SK-N-SH treated with all-trans-retinoic acid at 6 μM for 48 hours (cell line): Measurements from ENCODE around the gene GPR139.
A peak's percentile ranks its signal among the peaks of the same experiment; 100 is the strongest.

Source experiments
- ATAC-seq: fragments of 200-7000 bp; cut with Tn5 transposase; 3 replicates; pipeline ENCODE4 v1.9.1; 2020; ENCODE audit warnings: mild to moderate bottlenecking, moderate library complexity
- ARNTL ChIP-seq: fragments of 450-650 bp; formaldehyde crosslinking; IDR thresholded peaks from 2 replicates; pipeline ENCODE4 v1.5.0; 2020; ENCODE audit warnings: low read depth, mild to moderate bottlenecking, moderate library complexity, borderline replicate concordance
- BACH2 ChIP-seq: fragments of 250-450 bp; sonication (Bioruptor Pico); IDR thresholded peaks from 2 replicates; pipeline ENCODE4 v1.9.0; 2021; ENCODE audit warnings: mild to moderate bottlenecking, borderline replicate concordance
- CSDC2 ChIP-seq: fragments of 250-450 bp; sonication (Bioruptor Pico); IDR thresholded peaks from 2 replicates; pipeline ENCODE4 v1.5.0; 2020; ENCODE audit warnings: mild to moderate bottlenecking, moderate library complexity
- ESRRG ChIP-seq: fragments of 250-450 bp; sonication (Bioruptor Pico); IDR thresholded peaks from 2 replicates; pipeline ENCODE4 v1.6.1; 2021; ENCODE audit warnings: mild to moderate bottlenecking
- GLIS3 ChIP-seq: fragments of 250-450 bp; sonication (Bioruptor Pico); IDR thresholded peaks from 2 replicates; pipeline ENCODE4 v1.5.0; 2020; ENCODE audit warnings: mild to moderate bottlenecking, moderate library complexity
- ISL1 ChIP-seq: fragments of 250-450 bp; sonication (Bioruptor Pico); IDR thresholded peaks from 2 replicates; pipeline ENCODE4 v2.1.2; 2022; ENCODE audit warnings: mild to moderate bottlenecking, moderate library complexity
- OSR1 ChIP-seq: fragments of 250-450 bp; sonication (Bioruptor Pico); IDR thresholded peaks from 2 replicates; pipeline ENCODE4 v1.8.0; 2022; ENCODE audit warnings: moderate library complexity, mild to moderate bottlenecking, inconsistent platforms
- PPARA ChIP-seq: fragments of 250-450 bp; sonication (Bioruptor Pico); IDR thresholded peaks from 2 replicates; pipeline ENCODE4 v1.5.0; 2020; ENCODE audit warnings: mild to moderate bottlenecking, borderline replicate concordance
- SNAI2 ChIP-seq: fragments of 250-450 bp; sonication (Bioruptor Pico); IDR thresholded peaks from 2 replicates; pipeline ENCODE4 v1.5.0; 2020; ENCODE audit warnings: mild to moderate bottlenecking, moderate library complexity
- TCF4 ChIP-seq: fragments of 250-450 bp; sonication (Bioruptor Pico); IDR thresholded peaks from 2 replicates; pipeline ENCODE4 v1.8.0; 2021; ENCODE audit warnings: mild to moderate bottlenecking, moderate library complexity, borderline replicate concordance
- TOX ChIP-seq: fragments of 250-450 bp; sonication (Bioruptor Pico); IDR thresholded peaks from 2 replicates; pipeline ENCODE4 v1.8.0; 2021; ENCODE audit warnings: mild to moderate bottlenecking, moderate library complexity, borderline replicate concordance
- TSHZ2 ChIP-seq: fragments of 250-450 bp; sonication (Bioruptor Pico); IDR thresholded peaks from 2 replicates; pipeline ENCODE4 v1.5.0; 2020; ENCODE audit warnings: mild to moderate bottlenecking, moderate library complexity
- ZFP3 ChIP-seq: fragments of 250-450 bp; sonication (Bioruptor Pico); IDR thresholded peaks from 2 replicates; pipeline ENCODE4 v1.5.0; 2020; ENCODE audit warnings: mild to moderate bottlenecking, moderate library complexity
- ZFP30 ChIP-seq: fragments of 450-650 bp; formaldehyde crosslinking; IDR thresholded peaks from 2 replicates; pipeline ENCODE4 v1.5.0; 2022; ENCODE audit warnings: mild to moderate bottlenecking, moderate library complexity
- ZNF565 ChIP-seq: fragments of 450-650 bp; formaldehyde crosslinking; conservative IDR thresholded peaks from 2 replicates; pipeline ENCODE4 v1.5.0; 2020; ENCODE audit warnings: low read depth, mild to moderate bottlenecking, moderate library complexity
- ZNF70 ChIP-seq: fragments of 450-650 bp; formaldehyde crosslinking; IDR thresholded peaks from 2 replicates; pipeline ENCODE4 v1.5.0; 2020; ENCODE audit warnings: mild to moderate bottlenecking, moderate library complexity
- ZNF8 ChIP-seq: fragments of 450-650 bp; formaldehyde crosslinking; IDR thresholded peaks from 2 replicates; pipeline ENCODE4 v1.5.0; 2020; ENCODE audit warnings: mild to moderate bottlenecking, moderate library complexity
- TF ChIP-seq, protein P1 (sequence below): fragments of 250-450 bp; sonication (Bioruptor Pico); IDR thresholded peaks from 2 replicates; pipeline ENCODE4 v1.5.1; 2020; ENCODE audit warnings: low read depth, mild to moderate bottlenecking, moderate library complexity
- TF ChIP-seq, protein P2 (sequence below): fragments of 250-450 bp; sonication (Bioruptor Pico); IDR thresholded peaks from 2 replicates; pipeline ENCODE4 v1.8.0; 2021; ENCODE audit warnings: low read depth, mild to moderate bottlenecking, moderate library complexity, borderline replicate concordance
- TF ChIP-seq, protein P3 (sequence below): fragments of 250-450 bp; sonication (Bioruptor Pico); IDR thresholded peaks from 2 replicates; pipeline ENCODE4 v1.8.0; 2020; ENCODE audit warnings: mild to moderate bottlenecking, moderate library complexity, borderline replicate concordance

GPR139 gene

GRCh38 chr16:20073203-20074098 lies at the start of gene GPR139:
TSS of gene GPR139 (minus strand) at chr16:20073890. CDS start at chr16:20073616, 274 bp downstream.
- TF ChIP-seq ZNF70 (CRISPR knock-in tag) (no peak), BACH2 (CRISPR knock-in tag) (no peak), OSR1 (CRISPR knock-in tag) (no peak), CSDC2 (CRISPR knock-in tag) (no peak), TCF4 (CRISPR knock-in tag) (no peak), ZFP3 (no peak), ESRRG (CRISPR knock-in tag) (no peak), TOX (CRISPR knock-in tag) (no peak)
- TF ChIP-seq, protein P1, sequence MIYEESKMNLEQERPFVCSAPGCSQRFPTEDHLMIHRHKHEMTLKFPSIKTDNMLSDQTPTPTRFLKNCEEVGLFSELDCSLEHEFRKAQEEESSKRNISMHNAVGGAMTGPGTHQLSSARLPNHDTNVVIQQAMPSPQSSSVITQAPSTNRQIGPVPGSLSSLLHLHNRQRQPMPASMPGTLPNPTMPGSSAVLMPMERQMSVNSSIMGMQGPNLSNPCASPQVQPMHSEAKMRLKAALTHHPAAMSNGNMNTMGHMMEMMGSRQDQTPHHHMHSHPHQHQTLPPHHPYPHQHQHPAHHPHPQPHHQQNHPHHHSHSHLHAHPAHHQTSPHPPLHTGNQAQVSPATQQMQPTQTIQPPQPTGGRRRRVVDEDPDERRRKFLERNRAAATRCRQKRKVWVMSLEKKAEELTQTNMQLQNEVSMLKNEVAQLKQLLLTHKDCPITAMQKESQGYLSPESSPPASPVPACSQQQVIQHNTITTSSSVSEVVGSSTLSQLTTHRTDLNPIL (CRISPR knock-in tag) = no peak
- no peak for ATAC-seq

GRCh38 chr16:20122011-20122410 lies 48.3 kb upstream of the GPR139 start:
- TF ChIP-seq, protein P2, sequence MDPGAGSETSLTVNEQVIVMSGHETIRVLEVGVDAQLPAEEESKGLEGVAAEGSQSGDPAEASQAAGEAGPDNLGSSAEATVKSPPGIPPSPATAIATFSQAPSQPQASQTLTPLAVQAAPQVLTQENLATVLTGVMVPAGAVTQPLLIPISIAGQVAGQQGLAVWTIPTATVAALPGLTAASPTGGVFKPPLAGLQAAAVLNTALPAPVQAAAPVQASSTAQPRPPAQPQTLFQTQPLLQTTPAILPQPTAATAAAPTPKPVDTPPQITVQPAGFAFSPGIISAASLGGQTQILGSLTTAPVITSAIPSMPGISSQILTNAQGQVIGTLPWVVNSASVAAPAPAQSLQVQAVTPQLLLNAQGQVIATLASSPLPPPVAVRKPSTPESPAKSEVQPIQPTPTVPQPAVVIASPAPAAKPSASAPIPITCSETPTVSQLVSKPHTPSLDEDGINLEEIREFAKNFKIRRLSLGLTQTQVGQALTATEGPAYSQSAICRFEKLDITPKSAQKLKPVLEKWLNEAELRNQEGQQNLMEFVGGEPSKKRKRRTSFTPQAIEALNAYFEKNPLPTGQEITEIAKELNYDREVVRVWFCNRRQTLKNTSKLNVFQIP (CRISPR knock-in tag) = no peak
- TF ChIP-seq OSR1 (CRISPR knock-in tag) = no peak
- no peak for ATAC-seq

- peak; percentile 41; the same call in 2 of the 3 replicates for ATAC-seq
These were observed 40.7 kb upstream of the GPR139 start for GRCh38 chr16:20114356-20114755.

DNA sequence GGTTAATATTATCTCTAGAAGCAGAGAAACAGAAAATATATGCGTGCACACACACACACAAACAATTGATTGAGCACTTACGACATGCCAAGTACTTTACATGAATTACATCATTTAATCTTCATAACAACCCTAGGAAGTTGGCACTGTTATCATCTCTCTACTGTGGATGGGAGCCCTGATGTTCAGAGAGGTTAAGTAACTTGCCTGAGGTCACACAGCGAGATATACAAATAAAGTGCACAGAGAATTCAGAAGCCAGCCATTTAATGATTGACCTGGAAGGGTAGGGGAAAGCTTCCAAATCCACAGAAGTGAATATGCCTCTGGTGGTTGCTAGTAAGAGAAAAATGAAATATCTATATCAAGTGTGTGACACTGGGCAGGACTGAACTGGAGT lies 37.5 kb upstream of the GPR139 start:
- no peak for ATAC-seq
- no peak for TF ChIP-seq PPARA
- no peak for TF ChIP-seq TSHZ2
- no peak for TF ChIP-seq TOX (CRISPR knock-in tag)
- TF ChIP-seq GLIS3 (CRISPR knock-in tag) = no peak
- TF ChIP-seq ZNF565 (CRISPR knock-in tag) = no peak

More at GRCh38 chr16:20114356-20114755, 40.7 kb upstream of the GPR139 start:
- TF ChIP-seq OSR1 (CRISPR knock-in tag) = no peak
- no peak for TF ChIP-seq CSDC2 (CRISPR knock-in tag)
- TF ChIP-seq ZFP30 (CRISPR knock-in tag) = no peak
- no peak for TF ChIP-seq ZFP3
- TF ChIP-seq, all 23 proteins: peak for 0

DNA sequence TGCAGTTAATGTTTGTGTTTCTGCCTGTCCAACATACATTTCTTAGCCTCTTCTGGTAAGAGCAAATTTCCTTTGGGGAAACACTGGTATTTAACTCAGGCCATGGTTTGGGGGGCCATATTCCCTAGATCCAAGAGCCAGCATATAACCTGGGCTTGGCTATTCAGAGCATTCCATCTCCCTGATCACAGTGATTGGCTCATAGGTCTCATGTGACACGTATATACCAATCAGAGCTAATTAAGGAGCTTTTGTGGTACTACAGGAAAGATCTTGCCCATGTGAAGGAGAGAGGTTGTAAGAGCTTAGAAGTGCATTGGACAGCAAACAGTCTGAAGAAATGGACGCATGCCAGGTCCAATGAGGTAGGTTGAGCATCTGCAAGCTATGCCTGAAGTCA lies 33.4 kb upstream of the GPR139 start:
- ATAC-seq = no peak
- TF ChIP-seq SNAI2 (CRISPR knock-in tag) = no peak
- TF ChIP-seq TCF4 (CRISPR knock-in tag) = no peak
- no peak for TF ChIP-seq PPARA
- TF ChIP-seq ARNTL (CRISPR knock-in tag) = no peak
- TF ChIP-seq ESRRG (CRISPR knock-in tag) = no peak
- no peak for TF ChIP-seq ISL1
- TF ChIP-seq OSR1 (CRISPR knock-in tag) = no peak
- TF ChIP-seq ZNF70 (CRISPR knock-in tag) = no peak
- no peak for TF ChIP-seq ZNF8 (CRISPR knock-in tag)
- TF ChIP-seq CSDC2 (CRISPR knock-in tag) = no peak
- TF ChIP-seq, protein P3, sequence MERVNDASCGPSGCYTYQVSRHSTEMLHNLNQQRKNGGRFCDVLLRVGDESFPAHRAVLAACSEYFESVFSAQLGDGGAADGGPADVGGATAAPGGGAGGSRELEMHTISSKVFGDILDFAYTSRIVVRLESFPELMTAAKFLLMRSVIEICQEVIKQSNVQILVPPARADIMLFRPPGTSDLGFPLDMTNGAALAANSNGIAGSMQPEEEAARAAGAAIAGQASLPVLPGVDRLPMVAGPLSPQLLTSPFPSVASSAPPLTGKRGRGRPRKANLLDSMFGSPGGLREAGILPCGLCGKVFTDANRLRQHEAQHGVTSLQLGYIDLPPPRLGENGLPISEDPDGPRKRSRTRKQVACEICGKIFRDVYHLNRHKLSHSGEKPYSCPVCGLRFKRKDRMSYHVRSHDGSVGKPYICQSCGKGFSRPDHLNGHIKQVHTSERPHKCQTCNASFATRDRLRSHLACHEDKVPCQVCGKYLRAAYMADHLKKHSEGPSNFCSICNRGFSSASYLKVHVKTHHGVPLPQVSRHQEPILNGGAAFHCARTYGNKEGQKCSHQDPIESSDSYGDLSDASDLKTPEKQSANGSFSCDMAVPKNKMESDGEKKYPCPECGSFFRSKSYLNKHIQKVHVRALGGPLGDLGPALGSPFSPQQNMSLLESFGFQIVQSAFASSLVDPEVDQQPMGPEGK = no peak
- no peak for TF ChIP-seq ZFP30 (CRISPR knock-in tag)
- TF ChIP-seq ZNF565 (CRISPR knock-in tag) = no peak
